Measurements from ENCODE around the gene ZNF862. TPM values are rescaled to one million over a fixed set of nuclear protein-coding genes. Genes with fewer than 3 reads are reported as not detected.

The ZNF862 gene
- total and polyA plus RNA-seq, 7 experiments from 2014 or later = 9.1 to 112 (median 39.0) TPM

DNA sequence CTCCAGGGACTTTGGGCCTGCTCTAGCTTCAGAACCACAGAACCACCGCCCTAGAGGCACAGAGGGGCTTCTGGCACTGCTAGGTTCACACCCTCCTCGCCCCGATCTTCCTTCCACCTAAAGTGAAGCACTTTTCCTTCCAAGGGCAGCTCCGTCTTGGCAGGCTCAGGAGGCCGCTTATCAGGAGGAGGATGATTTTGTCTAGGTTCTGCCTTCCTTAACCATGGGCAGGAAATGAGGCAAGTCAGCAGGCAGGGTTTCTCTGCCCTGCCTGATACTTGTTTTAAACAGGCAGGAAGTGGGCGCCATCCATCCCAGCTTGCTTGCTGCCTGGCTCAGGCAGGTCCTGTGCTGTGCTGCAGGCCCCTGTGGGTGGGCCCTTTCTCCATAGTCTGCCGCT, 27.3 kb downstream of the ZNF862 start:
- Histone ChIP-seq H3K4me3 (ENCODE audit: low read length) (peak overlapping the region; percentile 34), H3K27me3 (ENCODE audit: control insufficient read depth in 2 of 2, insufficient read depth in 2 of 2, low read length in 2 of 2) (no peaks in the 10 kb centered on the region), H3K4me1 (ENCODE audit: control insufficient read depth in 2 of 2, insufficient read depth in 2 of 2, low read length in 2 of 2) (peaks cover 68 to 92% of the 10 kb centered on the region in 2 donors), H3K36me3 (ENCODE audit: control insufficient read depth in 2 of 3, insufficient read depth in 3 of 3, low read length in 3 of 3) (peaks cover 0 to 24% (median 9%) of the 10 kb centered on the region in 3 experiments), H3K27ac (ENCODE audit: low read depth, low read length) (peak overlapping the region; percentile 88), H3K9me3 (ENCODE audit: control insufficient read depth in 2 of 3, low read length in 3 of 3) (no peaks in the 10 kb centered on the region)
- H3K27ac Mint-ChIP-seq = peak overlapping the region; percentile 89 to 99 (median 97)
- peak overlapping the region; percentile 63 to 89 (median 77) for H3K4me3 Mint-ChIP-seq
- peak in 7 of 9 donors; percentile 69 to 79 (median 76) for DNase-seq
- H3K36me3 Mint-ChIP-seq = peaks cover 1 to 31% (median 15%) of the 10 kb centered on the region in 5 donors
- no peaks in the 10 kb centered on the region for H3K9me3 Mint-ChIP-seq
- POLR2A ChIA-PET = interaction anchor here (0.5 to 2.8 kb wide), 14 partner anchors 9 to 621 kb away, joined by 3 to 27 read pairs (median 6); partner anchors contain the start of genes ATP6V0E2 and ZNF862
- peaks cover 50 to 96% (median 85%) of the 10 kb centered on the region in 7 donors for H3K4me1 Mint-ChIP-seq
- ATAC-seq = peak; percentile 73
- CTCF ChIA-PET = interaction anchor here (0.6 to 1.7 kb wide), 5 partner anchors 18 to 1043 kb away, joined by 3 to 6 read pairs (median 3); partner anchors contain the start of gene ZNF862
- H3K27me3 Mint-ChIP-seq = no peaks in the 10 kb centered on the region
- intact Hi-C loops (cut with micrococcal nuclease) = loop anchor here (1.0 to 10.0 kb wide), 7 partner anchors 8 to 1217 kb away; partner anchors contain the start of genes ATP6V0E2 (in 2 of the 2), FASTK (in 1 of the 2), PDIA4 (in 1 of the 2) and TMUB1 (in 1 of the 2)

DNA sequence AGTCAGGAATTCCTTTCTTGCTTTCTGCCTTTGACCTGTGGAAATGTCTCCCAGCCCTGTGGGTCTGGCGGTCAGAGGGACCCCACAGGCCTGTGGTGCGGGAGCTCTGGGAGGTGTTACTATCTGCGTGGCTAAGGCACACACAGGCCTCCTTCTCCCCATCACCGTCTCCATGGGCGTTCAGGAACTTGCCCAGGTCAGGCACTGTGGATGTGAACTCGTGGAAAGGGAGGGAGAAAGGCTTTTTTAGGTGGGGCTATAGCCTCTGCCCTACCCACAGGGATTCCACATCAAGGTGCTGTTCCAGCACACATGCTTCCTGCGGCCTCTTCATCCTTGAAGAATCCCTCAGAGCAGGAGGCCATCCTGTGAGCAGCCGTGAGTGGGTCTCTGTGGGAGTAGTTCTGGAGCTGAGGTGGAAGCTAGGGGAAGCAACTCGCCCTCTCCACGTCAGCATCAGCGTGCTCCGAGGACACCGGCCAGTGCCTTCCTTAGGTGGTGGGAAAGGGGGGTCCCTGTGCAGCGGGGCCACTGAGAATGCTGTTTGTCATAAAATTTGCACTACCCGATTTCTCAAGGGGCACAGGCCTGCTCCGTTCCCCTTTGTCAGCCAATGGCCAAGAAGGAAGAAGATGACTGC, 28.1 kb downstream of the ZNF862 start:
- Mint-ChIP-seq H3K4me1 (peaks cover 52 to 97% (median 88%) of the 10 kb centered on the region in 7 donors), H3K27me3 (no peaks in the 10 kb centered on the region), H3K36me3 (peaks cover 0 to 27% (median 11%) of the 10 kb centered on the region in 5 donors), H3K9me3 (no peaks in the 10 kb centered on the region), H3K27ac (peak overlapping the region; percentile 88 to 99 (median 97)), H3K4me3 (peak overlapping the region; percentile 47 to 90 (median 77))
- POLR2A ChIA-PET = interaction anchor here (0.7 to 6.6 kb wide), 10 partner anchors 8 to 45 kb away, joined by 3 to 81 read pairs (median 10); partner anchors contain the start of genes ATP6V0E2 and ZNF862
- H3K36me3 ChIP-seq (ENCODE audit: control insufficient read depth in 2 of 3, insufficient read depth in 3 of 3, low read length in 3 of 3) = peaks cover 0 to 15% (median 1%) of the 10 kb centered on the region in 3 experiments
- peak overlapping the region; percentile 34 for H3K4me3 ChIP-seq (ENCODE audit: low read length)
- ATAC-seq = no peak
- peak overlapping the region; percentile 88 for H3K27ac ChIP-seq (ENCODE audit: low read depth, low read length)
- H3K27me3 ChIP-seq (ENCODE audit: control insufficient read depth in 2 of 2, insufficient read depth in 2 of 2, low read length in 2 of 2) = no peaks in the 10 kb centered on the region
- intact Hi-C loops (cut with micrococcal nuclease) = loop anchor here in 1 of 2 donors (5.0 to 10.0 kb wide), 3 partner anchors 151 to 1216 kb away; partner anchors contain the start of genes FASTK, PDIA4 and TMUB1
- no peaks in the 10 kb centered on the region for H3K9me3 ChIP-seq (ENCODE audit: control insufficient read depth in 2 of 3, low read length in 3 of 3)
- CTCF ChIA-PET = interaction anchor here (0.9 to 1.7 kb wide), 2 partner anchors 18 to 22 kb away, joined by 3 to 6 read pairs; no protein-coding TSS in a partner anchor
- DNase-seq = no peak
- peaks cover 76 to 100% of the 10 kb centered on the region in 2 donors for H3K4me1 ChIP-seq (ENCODE audit: control insufficient read depth in 2 of 2, insufficient read depth in 2 of 2, low read length in 2 of 2)

DNA sequence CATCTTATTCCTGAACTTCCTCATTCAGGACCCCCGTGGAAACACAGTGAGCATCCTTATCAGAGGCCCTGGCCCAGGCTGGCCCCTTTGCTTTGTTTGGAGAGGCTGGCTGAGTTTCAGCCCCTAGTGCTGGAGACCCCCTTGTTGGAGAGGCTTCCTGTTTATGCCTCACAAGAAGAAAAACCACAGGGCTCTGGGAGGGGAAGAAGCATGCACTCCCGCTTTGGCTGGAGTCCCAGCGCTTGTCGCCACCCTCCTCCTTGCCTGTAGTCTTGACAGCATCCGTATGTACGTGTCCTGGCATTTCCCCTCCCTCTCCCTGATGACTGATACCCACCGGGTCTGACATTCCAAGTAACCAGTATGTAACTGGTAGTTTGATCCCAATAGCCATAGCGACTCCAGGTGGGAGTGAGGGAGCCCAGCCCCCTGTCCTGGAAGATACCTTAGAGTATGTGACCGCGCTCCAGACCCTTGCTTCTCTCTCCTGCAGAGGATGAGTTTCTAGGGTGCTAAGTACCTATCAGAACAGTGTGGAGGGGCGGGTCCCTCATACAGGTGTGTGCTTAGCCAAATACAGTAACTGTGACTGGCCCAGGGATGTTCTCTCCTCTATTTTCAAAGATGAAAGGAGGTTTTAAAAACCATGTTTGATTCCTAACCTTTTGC, 28.7 kb downstream of the ZNF862 start:
- H3K4me3 ChIP-seq (ENCODE audit: low read length) = peak overlapping the region; percentile 10
- H3K4me1 ChIP-seq (ENCODE audit: control insufficient read depth in 2 of 2, insufficient read depth in 2 of 2, low read length in 2 of 2) = peaks cover 82 to 100% of the 10 kb centered on the region in 2 donors
- Mint-ChIP-seq H3K4me3 (peak overlapping the region; percentile 47 to 90 (median 76)), H3K27ac (peak overlapping the region; percentile 88 to 99 (median 97)), H3K9me3 (no peaks in the 10 kb centered on the region), H3K36me3 (peaks cover 0 to 27% (median 11%) of the 10 kb centered on the region in 5 donors), H3K4me1 (peaks cover 57 to 98% (median 91%) of the 10 kb centered on the region in 7 donors), H3K27me3 (no peaks in the 10 kb centered on the region)
- DNase-seq = no peak
- ChIA-PET POLR2A (interaction anchor here (1.3 to 6.6 kb wide), 6 partner anchors 7 to 28 kb away, joined by 3 to 81 read pairs (median 18); partner anchors contain the start of gene ZNF862), CTCF (interaction anchor here (1.0 kb wide), 1 partner anchor 17 kb away, joined by 3 read pairs; no protein-coding TSS in a partner anchor)
- H3K9me3 ChIP-seq (ENCODE audit: control insufficient read depth in 2 of 3, low read length in 3 of 3) = no peaks in the 10 kb centered on the region
- H3K27me3 ChIP-seq (ENCODE audit: control insufficient read depth in 2 of 2, insufficient read depth in 2 of 2, low read length in 2 of 2) = no peaks in the 10 kb centered on the region
- peak overlapping the region; percentile 88 for H3K27ac ChIP-seq (ENCODE audit: low read depth, low read length)
- no peak for ATAC-seq
- intact Hi-C loops (cut with micrococcal nuclease) = loop anchor here in 1 of 2 donors (5.0 to 10.0 kb wide), 3 partner anchors 152 to 1215 kb away; partner anchors contain the start of genes FASTK, PDIA4 and TMUB1
- H3K36me3 ChIP-seq (ENCODE audit: control insufficient read depth in 2 of 3, insufficient read depth in 3 of 3, low read length in 3 of 3) = peaks cover 0 to 11% (median 0%) of the 10 kb centered on the region in 3 experiments

- H3K9me3 Mint-ChIP-seq = no peaks in the 10 kb centered on the region
- Histone ChIP-seq H3K4me1 (ENCODE audit: control insufficient read depth in 2 of 2, insufficient read depth in 2 of 2, low read length in 2 of 2) (peaks cover 92 to 99% of the 10 kb centered on the region in 2 donors), H3K9me3 (ENCODE audit: control insufficient read depth in 2 of 3, low read length in 3 of 3) (no peaks in the 10 kb centered on the region), H3K27ac (ENCODE audit: low read depth, low read length) (peak overlapping the region; percentile 88), H3K27me3 (ENCODE audit: control insufficient read depth in 2 of 2, insufficient read depth in 2 of 2, low read length in 2 of 2) (no peaks in the 10 kb centered on the region), H3K4me3 (ENCODE audit: low read length) (peak overlapping the region; percentile 42), H3K36me3 (ENCODE audit: control insufficient read depth in 2 of 3, insufficient read depth in 3 of 3, low read length in 3 of 3) (no peaks in the 10 kb centered on the region)
- peaks cover 0 to 26% (median 3%) of the 10 kb centered on the region in 5 donors for H3K36me3 Mint-ChIP-seq
- no peak for ATAC-seq
- H3K4me1 Mint-ChIP-seq = peaks cover 59 to 100% (median 92%) of the 10 kb centered on the region in 7 donors
- peak overlapping the region; percentile 56 to 94 (median 83) for H3K4me3 Mint-ChIP-seq
- H3K27me3 Mint-ChIP-seq = no peaks in the 10 kb centered on the region
- peak in 1 of 9 donors; percentile 17 for DNase-seq
- CTCF ChIA-PET = interaction anchor here (0.5 to 4.2 kb wide), 5 partner anchors 13 to 29 kb away, joined by 3 to 32 read pairs (median 3); partner anchors contain the start of gene ZNF862
- POLR2A ChIA-PET = interaction anchor here (0.6 to 6.6 kb wide), 9 partner anchors 8 to 1239 kb away, joined by 3 to 81 read pairs (median 8); partner anchors contain the start of gene ZNF862
- peak overlapping the region; percentile 88 to 99 (median 97) for H3K27ac Mint-ChIP-seq
- intact Hi-C loops (cut with micrococcal nuclease) = loop anchor here in 1 of 2 donors (5.0 to 10.0 kb wide), 3 partner anchors 153 to 1214 kb away; partner anchors contain the start of genes FASTK, PDIA4 and TMUB1
These were observed 29.8 kb downstream of the ZNF862 start for GRCh38 chr7:149867762-149868622.

DNA sequence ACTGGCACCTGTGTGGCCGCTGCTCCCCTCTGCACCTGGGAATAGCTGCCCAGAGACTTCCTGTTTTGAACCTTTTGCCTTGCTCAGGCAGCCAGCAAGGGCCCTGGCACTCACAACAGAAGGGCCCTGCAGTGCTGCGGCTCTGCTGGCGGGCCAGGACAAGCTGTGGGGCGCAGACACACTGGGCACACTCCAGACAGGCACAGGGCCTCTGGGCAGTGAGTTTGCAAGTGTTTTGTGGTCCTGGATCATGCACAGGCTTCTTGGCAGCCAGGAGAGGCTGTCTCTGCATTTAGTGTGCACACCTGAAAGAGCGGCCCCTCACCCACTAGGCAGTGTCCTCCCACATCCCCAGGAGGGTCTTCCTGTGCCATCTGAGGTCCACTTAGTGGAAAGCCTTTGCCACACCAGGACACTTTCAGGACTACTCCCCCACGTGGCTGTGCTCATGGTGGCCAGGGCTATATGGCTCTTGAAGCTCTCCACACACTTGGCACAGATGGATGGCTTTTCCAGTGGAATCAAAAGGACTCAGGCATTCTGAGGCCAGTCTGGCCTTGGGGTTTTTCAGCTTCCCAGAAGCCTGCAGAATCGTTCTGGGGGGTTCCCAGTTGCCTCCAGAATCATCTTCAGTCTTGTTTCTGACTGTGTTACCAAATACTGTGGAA, 30.6 kb downstream of the ZNF862 start:
- peak overlapping the region; percentile 42 for H3K4me3 ChIP-seq (ENCODE audit: low read length)
- no peaks in the 10 kb centered on the region for H3K36me3 ChIP-seq (ENCODE audit: control insufficient read depth in 2 of 3, insufficient read depth in 3 of 3, low read length in 3 of 3)
- H3K9me3 Mint-ChIP-seq = no peaks in the 10 kb centered on the region
- CTCF ChIA-PET = interaction anchor here (0.6 to 4.2 kb wide), 4 partner anchors 14 to 852 kb away, joined by 3 to 32 read pairs (median 5); partner anchors contain the start of gene ZNF862
- H3K27me3 ChIP-seq (ENCODE audit: control insufficient read depth in 2 of 2, insufficient read depth in 2 of 2, low read length in 2 of 2) = no peaks in the 10 kb centered on the region
- ATAC-seq (no peak), DNase-seq (peak in 1 of 9 donors; percentile 19)
- peak overlapping the region; percentile 88 for H3K27ac ChIP-seq (ENCODE audit: low read depth, low read length)
- H3K9me3 ChIP-seq (ENCODE audit: control insufficient read depth in 2 of 3, low read length in 3 of 3) = no peaks in the 10 kb centered on the region
- POLR2A ChIA-PET = interaction anchor here (1.1 to 6.6 kb wide), 9 partner anchors 9 to 30 kb away, joined by 4 to 81 read pairs (median 10); partner anchors contain the start of gene ZNF862
- H3K27ac Mint-ChIP-seq = peak overlapping the region; percentile 85 to 99 (median 97)
- intact Hi-C loops (cut with micrococcal nuclease) = loop anchor here in 1 of 2 donors (5.0 to 10.0 kb wide), 3 partner anchors 154 to 1214 kb away; partner anchors contain the start of genes FASTK, PDIA4 and TMUB1
- H3K4me1 Mint-ChIP-seq = peaks cover 56 to 94% (median 88%) of the 10 kb centered on the region in 7 donors
- peak overlapping the region; percentile 56 to 94 (median 83) for H3K4me3 Mint-ChIP-seq
- peaks cover 92 to 93% of the 10 kb centered on the region in 2 donors for H3K4me1 ChIP-seq (ENCODE audit: control insufficient read depth in 2 of 2, insufficient read depth in 2 of 2, low read length in 2 of 2)
- H3K27me3 Mint-ChIP-seq = no peaks in the 10 kb centered on the region
- peaks cover 0 to 26% (median 0%) of the 10 kb centered on the region in 5 donors for H3K36me3 Mint-ChIP-seq
